Uterus (tissue), 4 donors: ENCODE measurements around the gene FOXD3. TPM values are rescaled to one million over a fixed set of nuclear protein-coding genes. Genes with fewer than 3 reads are reported as not detected.

Experiments
- DNase-seq, 2 donors: peaks; one replicate each; pipeline ENCODE4 v3.0.0-alpha.2; 2019 to 2020
- H3K27ac ChIP-seq, 2 donors: fragments of 200-600 bp; sonication (generic); 1 replicate in 1 of 2; 2 replicates in 1 of 2; pipeline ENCODE4 v1.5.1; 2016 to 2018
- H3K27me3 ChIP-seq, 2 donors: fragments of 200-600 bp; sonication (generic); one replicate each; pipeline ENCODE4 v1.5.1; 2018 to 2019; ENCODE audit warnings: control low read depth in 1 of 2
- H3K36me3 ChIP-seq, 2 donors: fragments of 200-600 bp; sonication (generic); one replicate each; pipeline ENCODE4 v1.5.1; 2019; ENCODE audit warnings: control low read depth in 1 of 2
- H3K4me1 ChIP-seq, 2 donors: fragments of 200-600 bp; sonication (generic); one replicate each; pipeline ENCODE4 v1.5.1; 2018 to 2019; ENCODE audit warnings: control low read depth in 1 of 2
- H3K4me3 ChIP-seq, 2 donors: fragments of 200-600 bp; sonication (generic); 1 replicate in 1 of 2; 2 replicates in 1 of 2; pipeline ENCODE4 v1.5.1; 2018 to 2019; ENCODE audit warnings: mild to moderate bottlenecking in 1 of 2
- H3K9me3 ChIP-seq, 2 donors: fragments of 200-600 bp; sonication (generic); one replicate each; pipeline ENCODE4 v1.5.1; 2019; ENCODE audit warnings: control low read depth in 1 of 2
- CTCF ChIP-seq, 4 experiments: fragments of 200-600 bp in 2 of 4; fragments of 450-650 bp in 2 of 4; sonication (generic) in 2 of 4; IDR thresholded peaks; one replicate each; pipeline ENCODE4 v1.5.1; 2016 to 2019; ENCODE audit warnings: antibody characterized with exemption in 4 of 4, mild to moderate bottlenecking in 2 of 4, moderate library complexity in 1 of 4
- POLR2A ChIP-seq, 2 donors: fragments of 450-650 bp; IDR thresholded peaks; one replicate each; pipeline ENCODE4 v1.6.1; 2016; ENCODE audit warnings: antibody characterized with exemption in 2 of 2, mild to moderate bottlenecking in 1 of 2, moderate library complexity in 1 of 2
- intact Hi-C: fragments of 100-400 bp; cut with DNase I; formaldehyde crosslinking; loops from one replicate; pipeline ENCODE4 v1.15.1; 2023; ENCODE audit warnings: low total_unique reads
- total RNA-seq, 4 donors: library from RNA; depleted of rRNA in 3 of 4; stranded (reverse); fragments of >200 nt in 3 of 4; gene quantifications; one replicate each; pipeline versions ENCODE4 v1.1.0 to v1.2.4, GENCODE V29; 2014 to 2023
- donor health status: DM: yes; HTN: yes; CAD: no.

FOXD3 gene
- total RNA-seq, 4 donors from 2014 or later = 0.34 to 1.4 TPM; not detected in 2

- TF ChIP-seq CTCF (IDR thresholded peaks at IDR 0.05) = no peak
- TF ChIP-seq POLR2A (IDR thresholded peaks at IDR 0.05) = no peak
- Histone ChIP-seq H3K27me3 (no peaks in the 10 kb centered on the region), H3K36me3 (no peaks in the 10 kb centered on the region), H3K9me3 (no peaks in the 10 kb centered on the region), H3K4me3 (no peak overlapping the region), H3K27ac (no peak overlapping the region), H3K4me1 (no peaks in the 10 kb centered on the region)
- no peak for DNase-seq
- intact Hi-C loops = no loop called here
Measured at GRCh38 chr1:63359561-63359960, 37.2 kb downstream of the FOXD3 start.

GRCh38 chr1:63362073-63362472 lies 39.7 kb downstream of the FOXD3 start:
- intact Hi-C loops = no loop called here
- Histone ChIP-seq H3K9me3 (no peaks in the 10 kb centered on the region), H3K4me3 (no peak overlapping the region), H3K27ac (no peak overlapping the region), H3K36me3 (no peaks in the 10 kb centered on the region), H3K4me1 (no peaks in the 10 kb centered on the region), H3K27me3 (no peaks in the 10 kb centered on the region)
- TF ChIP-seq POLR2A (IDR thresholded peaks at IDR 0.05) (no peak), CTCF (IDR thresholded peaks at IDR 0.05) (no peak)
- no peak for DNase-seq

GRCh38 chr1:63362578-63362977 lies 40.2 kb downstream of the FOXD3 start:
- TF ChIP-seq CTCF (IDR thresholded peaks at IDR 0.05) (no peak), POLR2A (IDR thresholded peaks at IDR 0.05) (no peak)
- Histone ChIP-seq H3K27ac (no peak overlapping the region), H3K27me3 (no peaks in the 10 kb centered on the region), H3K4me3 (no peak overlapping the region), H3K4me1 (no peaks in the 10 kb centered on the region), H3K36me3 (no peaks in the 10 kb centered on the region), H3K9me3 (no peaks in the 10 kb centered on the region)
- no peak for DNase-seq
- intact Hi-C loops = no loop called here

GRCh38 chr1:63363014-63363413 lies 40.6 kb downstream of the FOXD3 start:
- no peaks in the 10 kb centered on the region for H3K36me3 ChIP-seq
- H3K9me3 ChIP-seq = no peaks in the 10 kb centered on the region
- no peak for TF ChIP-seq CTCF (IDR thresholded peaks at IDR 0.05)
- TF ChIP-seq POLR2A (IDR thresholded peaks at IDR 0.05) = no peak
- no peaks in the 10 kb centered on the region for H3K4me1 ChIP-seq
- intact Hi-C loops = no loop called here
- H3K4me3 ChIP-seq = no peak overlapping the region
- no peaks in the 10 kb centered on the region for H3K27me3 ChIP-seq
- no peak overlapping the region for H3K27ac ChIP-seq
- no peak for DNase-seq

- Histone ChIP-seq H3K9me3 (no peaks in the 10 kb centered on the region), H3K36me3 (no peaks in the 10 kb centered on the region), H3K4me3 (peak overlapping the region; percentile 69 to 80), H3K4me1 (no peaks in the 10 kb centered on the region), H3K27ac (peak overlapping the region; percentile 74 to 79), H3K27me3 (no peaks in the 10 kb centered on the region)
- no peak for DNase-seq
- intact Hi-C loops = no loop called here
- TF ChIP-seq CTCF (IDR thresholded peaks at IDR 0.05) = no peak
Measured at GRCh38 chr1:63366908-63367214, 44.5 kb downstream of the FOXD3 start.
